Measurements from ENCODE around the gene DSC1. TPM values are rescaled to one million over a fixed set of nuclear protein-coding genes. Genes with fewer than 3 reads are reported as not detected.

Gene DSC1
- total and polyA plus RNA-seq, 2 of the 4 experiments (the other 2 are of a cell fraction), result not detected

DNA sequence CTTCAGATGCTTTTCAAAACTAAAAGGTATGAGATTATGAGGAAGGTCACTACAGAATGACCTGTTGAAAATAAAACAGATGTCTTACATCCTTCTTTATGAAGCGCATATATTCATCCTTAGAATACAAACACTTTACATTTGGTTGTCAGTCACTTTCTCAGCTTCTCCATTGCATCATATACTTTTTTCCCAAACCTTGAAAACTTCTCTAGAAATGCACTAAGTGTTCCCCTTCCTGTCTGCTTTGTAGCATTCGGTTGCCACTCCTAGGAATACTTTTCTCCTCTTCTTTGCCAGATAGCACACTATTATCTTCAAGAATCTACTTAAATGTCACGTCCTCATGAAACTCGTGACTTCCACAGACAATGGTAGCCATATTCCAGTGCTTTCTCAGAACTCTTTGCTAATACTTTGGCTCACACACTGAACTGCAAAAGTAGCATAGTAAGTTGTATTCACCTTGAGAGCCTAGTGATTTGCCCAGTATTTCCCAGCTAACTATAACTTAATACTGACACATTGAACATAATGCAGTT, 27.6 kb downstream of the DSC1 start:
- Histone ChIP-seq H3K27me3 (ENCODE audit: control insufficient read depth, insufficient read depth, low read length) (no peaks in the 10 kb centered on the region), H3K4me1 (ENCODE audit: control insufficient read depth, insufficient read depth, low read length) (no peaks in the 10 kb centered on the region), H3K56ac (ENCODE audit: extremely low read depth, insufficient read depth, low read length) (no peak overlapping the region), H3K9me3 (ENCODE audit: control insufficient read depth, insufficient read depth, low read length) (no peaks in the 10 kb centered on the region), H2AK5ac (ENCODE audit: low read depth, low read length) (no peak overlapping the region), H3K36me3 (ENCODE audit: control insufficient read depth, insufficient read depth, low read length) (no peaks in the 10 kb centered on the region), H4K5ac (ENCODE audit: low read depth, low read length) (no peak overlapping the region), H3K4ac (ENCODE audit: low read depth, low read length) (no peak overlapping the region), H3K9ac (ENCODE audit: low read depth, low read length) (no peak overlapping the region), H3K4me3 (ENCODE audit: insufficient read depth, low read depth, low read length) (no peak overlapping the region), H2BK5ac (ENCODE audit: low read depth, low read length, poor library complexity, severe bottlenecking) (no peak overlapping the region), H3K27ac (ENCODE audit: insufficient read depth, low read length) (no peak overlapping the region), H3K14ac (replicated peaks; ENCODE audit: low read depth, low read length) (no peak overlapping the region), H3K79me1 (ENCODE audit: low read depth in 1 of 2, low read length in 2 of 2) (no peaks in the 10 kb centered on the region), H4K8ac (ENCODE audit: low read depth in 2 of 2, low read length in 2 of 2) (no peak overlapping the region), H3K23ac (ENCODE audit: low read depth, low read length) (no peak overlapping the region), H4K91ac (ENCODE audit: insufficient read depth, low read depth, low read length) (no peak overlapping the region), H3K9me1 (ENCODE audit: insufficient read depth, low read length) (no peaks in the 10 kb centered on the region), H2BK20ac (ENCODE audit: low read depth, low read length) (no peak overlapping the region), H2BK15ac (ENCODE audit: low read depth, low read length) (no peak overlapping the region), H2BK120ac (ENCODE audit: low read depth, low read length) (no peak overlapping the region), H4K20me1 (ENCODE audit: insufficient read depth, low read length) (no peaks in the 10 kb centered on the region), H2AFZ (replicated peaks; ENCODE audit: low read length, poor library complexity) (no peak overlapping the region), H2AK9ac (replicated peaks; ENCODE audit: low read depth, low read length, poor library complexity) (no peak overlapping the region), H3K18ac (ENCODE audit: low read depth, low read length) (no peak overlapping the region), H3K4me2 (ENCODE audit: low read depth, low read length) (no peak overlapping the region)
- WGBS, 2 experiments (ENCODE audit: extremely low coverage in 2 of 2, insufficient read length in 1 of 2), result 83% methylated on average over 1 of the region's 4 CpGs; no CpG with 5 or more reads in 1 of the 2 experiments
- intact Hi-C loops (cut with micrococcal nuclease) (no loop called here), in situ Hi-C loops (cut with MboI; ENCODE audit: low sequenced_read_pairs) (no loop called here), dilution Hi-C loops (cut with HindIII; ENCODE audit: low sequenced_read_pairs, unreplicated experiment) (no loop called here)
- ATAC-seq (ENCODE audit: low read depth) (no peak), DNase-seq (no peak)
- TF ChIP-seq MXI1 (IDR thresholded peaks at IDR 0.05; ENCODE audit: borderline replicate concordance, low read depth, low read length), result no peak
- no peak for TF ChIP-seq RFX5 (IDR thresholded peaks at IDR 0.05; ENCODE audit: low read depth, low read length)
- no peak for TF ChIP-seq FOS (IDR thresholded peaks at IDR 0.05; ENCODE audit: low read depth, low read length)
- no peak for TF ChIP-seq NFE2L2 (IDR thresholded peaks at IDR 0.05; ENCODE audit: low read depth, low read length)
- no peak for TF ChIP-seq MAZ (IDR thresholded peaks at IDR 0.05; ENCODE audit: borderline replicate concordance, low read depth, low read length)
- no peak for TF ChIP-seq CEBPB (IDR thresholded peaks at IDR 0.05; ENCODE audit: low read depth, low read length)
- no peak for TF ChIP-seq BHLHE40 (IDR thresholded peaks at IDR 0.05; ENCODE audit: low read depth, low read length)
- TF ChIP-seq ELK1 (IDR thresholded peaks at IDR 0.05; ENCODE audit: borderline replicate concordance, low read depth, low read length), result no peak
- TF ChIP-seq RCOR1 (IDR thresholded peaks at IDR 0.05; ENCODE audit: insufficient replicate concordance, low read length), result no peak
- TF ChIP-seq, protein P1, sequence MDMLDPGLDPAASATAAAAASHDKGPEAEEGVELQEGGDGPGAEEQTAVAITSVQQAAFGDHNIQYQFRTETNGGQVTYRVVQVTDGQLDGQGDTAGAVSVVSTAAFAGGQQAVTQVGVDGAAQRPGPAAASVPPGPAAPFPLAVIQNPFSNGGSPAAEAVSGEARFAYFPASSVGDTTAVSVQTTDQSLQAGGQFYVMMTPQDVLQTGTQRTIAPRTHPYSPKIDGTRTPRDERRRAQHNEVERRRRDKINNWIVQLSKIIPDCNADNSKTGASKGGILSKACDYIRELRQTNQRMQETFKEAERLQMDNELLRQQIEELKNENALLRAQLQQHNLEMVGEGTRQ (IDR thresholded peaks at IDR 0.05; ENCODE audit: low read depth, low read length), result no peak
- no peak for TF ChIP-seq MAFK (IDR thresholded peaks at IDR 0.05; ENCODE audit: low read depth, low read length)
- TF ChIP-seq POLR2A (IDR thresholded peaks at IDR 0.05; ENCODE audit: low read depth, low read length), result no peak
- TF ChIP-seq CTCF (conservative IDR thresholded peaks at IDR 0.05; ENCODE audit: low read depth, low read length), result no peak
- TF ChIP-seq CHD1 (IDR thresholded peaks at IDR 0.05; ENCODE audit: low read depth, low read length), result no peak
- TF ChIP-seq RAD21 (IDR thresholded peaks at IDR 0.05; ENCODE audit: low read length), result no peak
- TF ChIP-seq SMC3 (IDR thresholded peaks at IDR 0.05; ENCODE audit: low read depth, low read length), result no peak
- CTCF ChIA-PET, result no interaction called here
- no TSS peak for BruUV-seq (replicated peaks)
- POLR2A ChIA-PET (ENCODE audit: unreplicated experiment), result no interaction called here
